ENCODE measurements around the gene C14orf93.
A peak's percentile ranks its signal among the peaks of the same experiment; 100 is the strongest.
"Not testable (repeated sequence)": the region's sequence is repeated elsewhere in the genome, so short reads cannot be mapped to it uniquely, and the experiment has no call there.

C14orf93 gene

DNA sequence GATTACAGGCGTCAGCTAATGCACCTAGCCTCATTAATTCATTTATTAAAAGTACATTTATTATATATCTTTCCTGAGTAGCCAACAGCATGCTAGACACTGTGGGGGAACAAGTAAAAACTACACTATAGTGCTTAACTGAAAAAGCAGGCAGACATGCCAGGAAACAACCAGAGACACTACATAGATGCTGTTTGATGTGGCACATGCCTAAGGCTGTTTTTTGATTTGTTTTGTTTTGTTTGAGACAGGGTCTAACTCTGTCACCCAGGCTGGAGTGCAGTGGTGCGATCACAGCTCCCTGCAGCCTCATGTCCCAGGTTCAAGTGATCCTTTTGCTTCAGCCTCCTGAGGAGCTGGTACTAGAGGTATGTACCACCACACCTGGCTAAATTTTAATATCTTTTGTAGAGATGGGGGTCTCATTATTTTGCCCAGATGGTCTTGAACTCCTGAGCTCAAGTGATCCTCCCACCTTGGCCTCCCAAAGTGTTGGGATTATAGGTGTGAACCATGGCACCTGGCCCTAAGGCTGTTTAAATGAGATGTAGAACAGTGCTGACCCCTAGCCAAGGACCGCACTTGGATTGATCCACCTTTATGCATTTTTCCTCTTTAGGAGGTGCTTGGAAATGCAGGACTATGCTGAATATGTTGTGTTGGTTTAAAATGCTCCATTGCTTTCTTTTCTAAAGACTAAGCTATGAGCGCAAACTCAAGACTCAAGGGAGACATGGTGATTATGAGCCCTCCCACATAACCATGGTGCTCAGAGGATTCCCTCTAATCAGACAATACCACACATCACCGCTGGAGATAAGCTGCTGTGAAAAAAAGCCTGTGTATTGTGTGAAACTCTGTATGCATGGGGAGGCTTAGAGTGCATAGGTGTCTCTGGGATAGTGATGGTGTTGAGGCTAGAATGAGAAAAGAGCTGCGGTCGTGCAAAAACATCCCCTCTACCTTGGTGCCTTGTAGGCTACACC, 10.5 kb upstream of the C14orf93 start:
- DNase-seq, result no peak

DNA sequence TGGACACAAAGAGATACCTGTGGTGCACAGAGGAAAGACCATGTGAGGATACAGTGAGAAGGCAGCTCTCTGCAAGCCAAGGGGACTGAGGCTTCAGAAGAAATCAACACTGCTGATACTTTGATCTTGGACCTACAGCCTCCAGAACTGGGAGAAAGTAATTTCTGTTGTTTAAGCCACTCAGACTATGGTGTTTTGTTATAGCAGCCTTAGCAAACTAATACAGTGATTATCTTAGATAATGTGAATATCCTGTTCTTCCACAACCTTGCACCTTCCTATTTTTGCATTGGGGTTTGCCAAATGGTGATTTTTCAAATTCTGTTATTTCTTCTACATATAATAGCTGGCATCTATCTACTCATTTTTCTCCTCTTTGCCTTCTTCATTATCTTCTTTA, 8.2 kb upstream of the C14orf93 start:
- no peak for DNase-seq

DNA sequence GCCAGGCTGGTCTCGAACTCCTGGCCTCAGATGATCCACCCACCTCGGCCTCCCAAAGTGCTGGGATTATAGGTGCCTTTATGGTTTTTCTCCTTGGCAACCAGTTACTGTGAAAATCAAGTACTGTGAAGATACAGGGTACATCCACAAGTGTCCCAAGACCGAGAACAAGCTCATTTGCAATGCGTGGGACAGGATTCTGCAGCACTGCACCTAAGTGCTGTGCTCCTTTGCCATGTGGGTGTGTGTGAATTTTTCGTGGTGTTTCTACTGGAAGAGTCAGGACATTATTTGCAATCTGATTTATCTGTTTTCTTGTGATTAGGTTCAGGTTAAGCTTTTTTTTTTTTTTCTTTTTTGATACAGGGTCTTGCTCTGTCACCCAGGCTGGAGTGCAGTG, 7.1 kb upstream of the C14orf93 start:
- no peak for DNase-seq

DNA sequence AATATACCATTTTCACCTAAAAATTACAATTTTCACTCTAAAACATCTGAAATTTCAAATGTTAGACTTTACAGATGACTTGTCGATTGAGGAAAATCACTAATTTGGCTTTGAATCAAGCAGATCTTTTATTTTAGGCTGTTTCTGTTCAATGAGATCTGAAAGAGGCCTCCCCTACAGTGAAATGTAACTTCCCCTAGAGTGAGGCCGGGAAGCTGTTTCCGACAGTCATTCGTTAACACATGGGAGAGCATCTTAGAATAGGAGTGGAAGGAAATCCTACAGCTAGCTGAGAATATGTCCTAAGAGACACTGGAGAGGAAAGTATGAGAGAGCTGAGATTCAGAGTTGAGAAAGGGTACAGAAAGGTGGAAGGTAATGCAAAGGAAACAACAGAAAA, 5.7 kb upstream of the C14orf93 start:
- DNase-seq, result peak; percentile 16 to 27

DNA sequence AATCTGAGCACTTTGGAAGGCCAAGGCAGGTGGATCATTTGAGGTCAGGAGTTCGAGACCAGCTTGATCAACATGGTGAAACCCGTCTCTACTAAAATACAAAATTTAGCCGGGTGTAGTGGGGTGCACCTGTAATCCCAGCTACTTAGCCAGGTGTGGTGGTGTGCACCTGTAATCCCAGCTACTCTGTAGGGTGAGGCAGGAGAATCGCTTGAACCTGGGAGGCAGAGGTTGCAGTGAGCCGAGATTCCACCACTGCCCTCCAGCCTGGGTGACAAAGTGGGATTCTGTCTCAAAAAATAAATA, 3.8 kb upstream of the C14orf93 start:
- not testable (repeated sequence) for DNase-seq

DNA sequence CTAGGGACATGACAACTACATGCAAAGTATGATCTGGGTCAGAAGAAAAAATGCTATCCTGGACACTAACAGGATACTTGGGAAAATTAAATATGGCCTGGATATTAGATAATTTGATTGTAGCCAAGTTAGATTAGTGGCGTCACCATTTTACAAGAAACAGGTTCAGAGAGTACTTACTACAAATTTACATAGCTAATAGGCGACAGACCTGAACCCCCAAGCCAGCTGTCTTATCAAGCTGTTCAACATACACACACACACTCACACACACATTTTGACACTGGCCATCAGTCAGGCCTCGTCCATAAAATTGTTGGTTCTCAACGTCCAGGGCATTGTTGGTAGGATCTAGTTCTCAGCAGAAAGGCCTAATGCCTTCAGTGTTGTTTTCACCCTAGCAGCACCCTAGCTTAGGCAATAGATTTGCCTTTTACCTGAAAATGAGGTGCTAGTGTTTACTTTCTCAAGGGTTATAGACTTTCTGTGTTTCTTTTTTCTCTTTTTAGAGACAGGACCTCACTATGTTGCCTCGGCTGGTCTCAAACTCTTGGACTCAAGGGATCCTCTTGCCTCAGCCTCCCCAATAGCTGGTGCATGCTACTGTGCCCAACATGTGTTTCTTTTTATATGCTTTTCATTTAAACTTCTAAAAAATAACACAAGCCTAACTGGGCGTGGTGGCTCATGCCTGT, 3.3 kb upstream of the C14orf93 start:
- DNase-seq, result no peak

DNA sequence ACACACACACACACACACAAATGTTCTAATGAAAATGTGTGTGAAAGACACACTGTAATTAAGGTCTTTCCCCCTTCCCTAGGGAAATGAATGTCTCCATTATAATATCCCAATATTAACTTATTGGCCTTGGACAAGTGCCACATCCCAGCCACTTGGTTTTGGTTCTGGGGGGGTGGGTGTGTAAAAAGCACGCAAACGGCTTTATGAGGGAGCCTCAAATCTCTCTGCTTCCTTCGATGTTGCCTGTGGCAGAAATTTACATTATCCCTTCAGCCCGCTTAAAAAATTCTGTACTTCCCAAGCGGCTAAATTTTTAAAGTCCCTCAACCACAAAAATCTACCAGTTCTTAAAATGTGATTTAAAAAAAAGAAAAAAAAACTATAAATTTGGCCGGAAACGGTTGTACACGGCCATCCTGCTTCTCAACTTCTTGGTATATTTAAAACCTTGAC, 432 bp downstream of the C14orf93 start:
- DNase-seq, result peak in 1 of 2 donors; percentile 11

DNA sequence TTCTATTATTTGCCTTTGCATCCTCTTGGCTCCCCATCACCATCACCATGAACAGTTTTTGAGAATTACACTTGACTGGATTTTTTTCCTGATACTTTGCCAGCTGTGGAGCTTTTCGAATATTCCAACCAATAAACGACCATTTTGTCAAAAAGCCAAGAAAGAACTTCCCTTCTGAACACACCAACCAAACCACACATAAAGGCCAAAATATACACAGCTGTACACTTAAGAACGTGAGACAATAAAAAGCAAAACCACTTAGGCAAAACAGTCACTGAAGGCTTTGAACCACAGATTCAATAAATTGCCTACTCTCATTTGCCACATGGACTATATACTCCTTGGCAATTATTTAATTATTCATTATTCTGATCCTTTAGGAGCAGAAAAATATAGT, 1.1 kb downstream of the C14orf93 start:
- DNase-seq, result peak in 1 of 2 donors; percentile 21

DNA sequence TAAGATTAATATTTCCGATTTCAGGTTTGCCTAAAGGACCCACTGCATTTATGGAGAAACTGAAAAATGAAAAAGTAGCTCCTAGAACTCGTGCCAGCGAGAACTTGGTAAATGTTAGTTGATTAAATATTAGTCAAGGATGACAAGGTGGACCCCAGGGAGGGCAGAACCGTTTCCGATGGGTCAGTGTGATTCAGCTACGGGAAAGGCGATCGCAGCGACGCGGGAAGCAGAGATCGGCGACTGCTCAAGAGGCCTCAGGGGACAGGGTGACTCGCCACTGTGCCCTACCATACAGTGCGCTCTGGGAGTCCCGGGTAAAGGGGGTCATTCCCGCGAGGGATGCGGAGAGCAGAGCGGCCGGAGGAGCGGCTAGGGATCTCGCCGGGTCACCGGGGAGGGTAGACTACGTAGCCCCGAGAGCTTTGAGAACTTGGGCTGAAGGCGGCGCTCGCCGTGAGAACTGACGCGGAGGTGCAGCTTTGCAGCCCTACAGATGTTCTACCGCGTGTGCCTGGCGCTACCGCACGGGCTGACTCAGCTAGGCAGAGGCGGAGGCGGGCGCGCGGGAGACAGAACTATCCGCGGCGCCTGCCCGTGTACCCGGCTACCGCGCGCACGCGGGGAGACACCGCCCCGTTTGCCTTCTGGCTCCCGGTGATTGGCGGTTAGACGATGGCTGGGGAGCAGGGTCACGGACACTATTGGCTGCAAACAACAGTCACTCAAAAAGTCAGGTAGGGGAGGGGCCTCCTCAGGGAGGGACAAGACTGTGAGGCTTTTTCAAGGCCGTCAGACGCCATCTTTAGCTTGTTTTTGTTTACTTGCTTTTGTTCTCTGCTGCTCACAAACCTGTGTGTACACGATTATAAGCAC, 3.2 kb downstream of the C14orf93 start:
- DNase-seq, result peak; percentile 98

DNA sequence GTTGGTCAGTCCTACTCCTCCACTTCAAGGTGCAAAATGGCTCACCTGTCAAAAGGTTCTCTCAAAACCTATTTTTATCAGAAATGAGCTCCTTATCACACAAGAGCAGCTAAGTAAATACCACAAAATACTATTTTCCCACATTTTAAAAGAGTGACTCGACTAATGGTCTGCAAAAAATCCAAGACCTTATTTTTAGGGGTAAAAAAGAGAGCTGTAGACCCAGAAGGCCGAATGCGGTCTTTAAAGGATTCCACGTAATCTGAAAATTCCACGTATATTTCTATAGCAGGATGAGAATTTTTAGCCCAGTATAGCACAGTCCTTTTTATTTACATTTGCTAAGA, 3.8 kb downstream of the C14orf93 start:
- no peak for DNase-seq

DNA sequence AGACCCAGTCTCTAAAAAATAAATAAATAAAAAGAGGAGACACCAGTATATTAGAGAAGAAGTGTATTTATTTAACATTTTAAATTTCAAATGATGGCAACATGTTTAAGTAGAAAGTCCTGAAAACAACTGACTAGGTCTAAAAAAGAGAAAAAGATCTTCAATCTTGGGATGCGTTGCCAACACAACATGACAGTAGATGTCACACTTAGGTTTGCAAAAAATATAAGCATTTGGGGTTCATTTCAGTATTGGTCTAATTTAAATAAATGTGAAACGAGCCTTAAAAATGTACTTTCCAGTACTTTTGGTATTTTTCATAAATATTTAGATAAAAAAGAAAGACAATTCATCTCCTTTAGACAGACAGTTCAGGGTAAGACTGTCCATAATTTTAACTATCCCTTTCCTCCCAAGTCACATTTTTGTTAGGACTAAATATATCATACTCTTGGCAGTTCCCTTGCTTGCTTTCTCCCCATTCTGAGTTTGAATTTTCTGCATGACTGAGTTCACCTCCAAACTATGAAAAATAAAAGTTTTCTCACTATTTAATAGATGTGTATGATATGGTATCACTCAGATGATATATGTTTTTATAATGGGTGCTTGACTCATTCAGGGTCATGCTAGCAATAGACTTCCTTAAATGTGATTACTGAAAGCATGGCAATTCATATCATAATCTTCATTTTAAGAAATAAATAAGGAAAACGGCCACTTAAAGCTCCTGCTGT, 4.3 kb downstream of the C14orf93 start:
- DNase-seq, result peak; percentile 15 to 21

DNA sequence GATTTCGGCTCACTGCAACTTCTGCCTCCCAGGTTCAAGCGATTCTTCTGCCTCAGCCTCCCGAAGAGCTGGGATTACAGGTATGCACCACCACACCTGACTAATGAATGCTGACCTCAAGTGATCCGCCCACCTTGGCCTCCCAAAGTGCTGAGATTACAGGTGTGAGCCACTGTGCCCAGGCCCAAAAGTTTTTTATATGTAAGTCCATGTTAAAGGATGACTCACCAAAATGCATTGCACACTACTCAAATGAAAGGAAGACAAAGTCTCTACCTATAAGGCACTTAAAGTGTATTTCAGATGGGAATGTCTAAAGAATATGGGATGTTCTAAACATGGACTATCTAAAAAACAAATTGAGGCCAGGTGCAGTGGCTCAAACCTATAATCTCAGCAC, 5.7 kb downstream of the C14orf93 start:
- not testable (repeated sequence) for DNase-seq

DNA sequence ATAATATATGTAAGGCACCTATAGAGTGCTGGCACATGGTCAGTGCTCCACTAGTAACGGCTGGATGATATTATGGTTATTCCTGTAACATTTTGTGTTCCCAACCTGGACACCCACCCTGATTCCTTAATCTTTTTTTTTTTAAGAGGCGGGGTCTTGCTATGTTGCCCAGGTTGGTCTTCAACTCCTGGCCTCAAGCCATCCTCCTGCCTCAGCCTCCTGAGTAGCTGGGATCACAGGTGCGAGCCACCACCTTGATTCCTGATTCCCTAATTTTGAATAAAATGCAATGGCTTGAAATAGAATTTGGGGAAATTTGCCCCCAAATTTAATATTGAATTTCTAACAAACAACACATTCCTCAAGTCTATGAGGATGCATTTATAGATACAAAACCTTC, 7.4 kb downstream of the C14orf93 start:
- DNase-seq, result no peak

DNA sequence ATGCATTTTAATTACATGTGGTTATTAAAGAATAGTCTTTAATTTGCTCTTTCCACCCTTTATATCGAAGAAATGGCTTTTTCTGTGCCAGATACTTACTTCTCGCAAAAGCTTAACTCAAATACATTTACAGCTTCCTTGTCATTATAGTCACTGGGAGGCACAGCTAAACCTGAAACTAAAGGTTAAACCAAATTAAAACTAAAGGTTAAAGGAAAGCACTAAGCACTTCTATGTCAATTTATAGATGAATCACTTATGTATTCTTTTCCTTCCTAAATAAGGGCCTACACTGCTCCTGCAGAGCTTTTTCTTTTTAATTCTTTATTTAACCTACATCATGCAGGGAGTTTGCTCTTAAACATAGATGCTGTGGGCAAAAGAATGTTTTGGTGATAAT, 9.1 kb downstream of the C14orf93 start:
- no peak for DNase-seq

DNA sequence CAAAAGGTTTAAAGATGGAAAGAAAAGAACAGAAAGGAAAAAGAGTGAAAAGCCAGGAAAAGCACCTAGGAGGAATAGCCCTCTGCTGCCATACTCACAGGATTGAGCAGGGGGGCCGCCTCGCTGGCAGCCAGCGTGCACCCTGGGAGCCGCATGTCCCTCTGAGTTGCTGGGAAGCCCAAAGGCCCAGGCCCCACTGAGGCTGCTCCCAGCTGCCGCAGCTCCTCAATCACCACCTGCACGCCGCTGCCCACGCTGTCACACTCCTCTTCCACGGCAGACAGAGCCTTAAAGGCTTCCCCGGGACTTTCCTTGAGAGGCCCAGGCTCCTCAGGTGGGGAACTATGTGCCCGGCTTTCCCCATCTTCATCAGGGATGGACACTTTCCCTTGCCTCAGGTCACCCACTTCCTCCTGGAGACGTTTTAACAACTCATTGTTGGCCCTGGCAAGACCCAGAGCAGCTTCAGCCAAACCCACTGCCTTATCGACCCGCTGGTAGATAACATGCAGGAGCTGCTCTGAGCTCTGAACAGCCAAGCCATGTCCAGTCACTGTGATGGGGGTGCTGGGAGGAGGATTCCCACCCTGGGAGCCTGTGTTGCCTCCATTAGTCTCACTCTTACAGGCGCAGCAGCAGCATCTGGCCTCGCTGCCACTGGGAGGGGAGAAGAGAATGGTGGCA, 11.5 kb downstream of the C14orf93 start:
- no peak for DNase-seq

DNA sequence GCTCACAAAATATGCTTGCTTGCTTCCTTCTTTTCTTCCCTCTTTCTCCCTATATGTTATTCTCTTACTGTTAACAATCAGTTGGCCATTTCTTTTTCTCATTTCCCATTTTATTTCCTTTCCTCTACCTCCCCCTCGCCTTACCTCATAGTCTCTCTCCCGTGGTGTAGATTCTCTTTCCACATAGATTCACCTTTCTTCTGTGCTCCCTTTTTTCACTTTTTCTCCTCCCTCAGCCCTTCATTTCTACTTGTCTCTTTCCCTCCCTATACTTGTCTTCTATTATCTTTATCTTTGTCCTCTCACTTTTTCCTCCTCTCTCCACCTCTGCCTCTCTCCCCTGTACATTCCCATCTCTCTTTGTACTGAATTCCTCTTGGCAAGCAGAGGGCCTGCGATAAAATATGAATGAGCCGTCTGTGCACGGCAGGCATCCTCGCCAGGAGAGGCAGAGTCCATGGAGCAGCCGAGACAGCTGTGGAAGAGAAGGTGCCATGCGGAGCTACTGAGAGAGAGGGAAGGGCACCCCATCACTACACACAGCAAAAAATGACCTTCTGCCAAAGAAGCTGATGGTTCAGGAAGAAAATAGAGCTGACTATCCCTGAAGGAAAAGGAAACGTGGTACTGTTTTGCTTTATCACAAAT, 12.1 kb downstream of the C14orf93 start:
- DNase-seq, result no peak

DNA sequence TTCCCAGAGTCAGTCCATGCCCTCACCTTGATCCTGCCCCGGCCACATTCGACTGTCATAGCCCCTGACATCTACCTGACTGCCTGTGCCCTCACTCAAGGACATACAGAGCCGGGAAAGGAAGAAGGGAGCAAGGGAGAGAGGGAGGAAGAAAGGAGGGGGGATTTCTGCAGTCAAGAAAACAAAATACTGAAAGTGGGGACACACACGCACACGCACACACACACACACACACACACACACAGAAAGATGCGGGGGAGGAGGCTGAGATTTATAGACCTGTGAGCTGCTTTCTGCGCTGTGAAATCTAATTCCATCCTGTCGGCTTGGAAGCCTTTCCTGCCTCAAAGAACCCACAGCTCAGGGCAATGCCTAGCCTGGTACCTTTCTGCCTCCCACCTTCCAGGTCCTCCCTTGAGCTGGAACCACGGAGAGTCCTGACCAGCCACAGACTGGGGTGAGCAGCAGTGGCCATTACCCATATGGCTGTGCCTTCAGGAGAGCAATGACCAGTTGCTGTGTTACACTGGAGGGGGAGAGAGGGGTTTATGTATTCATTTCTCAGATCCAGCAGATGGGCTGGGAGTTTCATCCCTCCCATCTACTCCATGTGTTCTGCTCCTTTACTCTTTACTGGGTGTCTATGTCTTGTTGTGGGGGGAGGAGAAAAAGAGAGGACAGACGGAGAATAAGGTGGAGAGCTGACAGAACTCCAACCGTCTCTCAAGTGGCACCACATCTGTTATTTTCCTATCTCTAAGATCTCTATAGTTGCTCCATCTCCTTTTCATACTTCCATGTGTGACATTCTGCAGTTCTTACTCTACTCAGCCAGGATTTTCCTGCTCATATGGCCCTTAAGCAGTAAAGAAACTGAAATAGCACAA, 12.9 kb downstream of the C14orf93 start:
- no peak for DNase-seq

DNA sequence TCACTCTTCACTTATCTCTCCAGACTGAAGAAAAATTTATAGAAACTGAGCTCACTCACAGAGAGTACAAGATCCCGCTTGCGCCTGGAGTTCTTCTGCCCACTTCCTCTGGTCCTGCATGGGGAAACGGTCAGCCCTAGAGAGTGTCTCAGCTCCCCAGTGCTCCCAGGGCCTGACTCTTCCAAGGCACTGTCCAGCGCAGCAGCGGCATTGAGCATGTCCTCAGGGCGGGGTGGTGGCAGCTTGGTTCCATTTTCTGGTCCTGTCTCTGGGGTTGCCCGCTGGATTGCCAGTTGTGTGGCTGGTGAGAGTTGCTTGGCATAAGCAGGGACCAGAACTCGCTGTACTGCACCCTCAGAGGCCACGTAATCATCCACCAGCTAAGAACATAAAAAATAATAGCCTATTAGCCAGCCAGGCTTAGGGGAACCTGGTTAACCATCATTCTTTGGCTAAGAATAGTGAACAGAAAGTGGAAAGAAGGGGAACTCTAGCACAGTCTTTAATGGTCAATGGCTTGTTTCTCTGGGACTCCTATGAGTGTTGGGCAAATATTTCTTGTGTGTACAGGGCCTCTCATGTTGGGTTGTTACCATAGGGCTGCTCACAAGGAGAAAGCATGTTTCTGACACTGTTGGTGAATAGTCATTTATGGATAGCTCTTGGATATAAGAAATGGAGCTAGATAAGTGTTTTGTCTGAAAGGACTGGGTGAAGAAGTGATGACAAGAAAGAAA, 13.9 kb downstream of the C14orf93 start:
- no peak for DNase-seq

DNA sequence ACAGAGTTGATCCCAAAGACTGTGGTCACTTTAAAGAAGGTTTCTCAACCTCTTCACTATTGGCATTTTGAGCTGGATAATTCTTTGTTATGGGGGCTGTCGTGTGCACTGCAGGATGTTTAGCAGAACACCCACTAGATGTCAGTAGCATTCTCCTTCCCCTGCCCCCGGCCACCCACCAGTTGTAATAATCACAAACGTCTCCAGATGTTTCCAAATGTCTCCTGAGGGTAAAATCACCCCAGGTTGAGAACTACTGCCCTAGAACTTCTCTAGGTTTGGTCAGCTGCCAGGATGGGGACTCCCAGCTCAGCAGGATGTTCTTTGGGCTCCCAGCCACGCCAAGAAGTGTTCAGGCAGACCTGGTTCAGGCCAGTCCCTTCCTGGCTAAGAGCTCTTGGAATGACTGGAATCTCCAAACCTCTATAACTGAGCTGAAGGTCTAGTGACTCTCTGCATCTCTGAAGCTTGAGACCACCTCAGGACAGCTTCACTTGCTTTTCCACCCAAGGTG, 15.1 kb downstream of the C14orf93 start:
- peak; percentile 29 to 37 for DNase-seq
